NCI-H1930 (cell line): ENCODE measurements around the gene TDRD7.
"Not testable (repeated sequence)": the region's sequence is repeated elsewhere in the genome, so short reads cannot be mapped to it uniquely, and the experiment has no call there.

Experiments
- DNase-seq, 2 experiments: peaks; one replicate each; lab custom pipeline; 2025; lab: John Stamatoyannopoulos, UW

TDRD7 gene

GRCh38 chr9:97425336-97425972 lies 13.6 kb downstream of the TDRD7 start:
- no peak for DNase-seq

DNA sequence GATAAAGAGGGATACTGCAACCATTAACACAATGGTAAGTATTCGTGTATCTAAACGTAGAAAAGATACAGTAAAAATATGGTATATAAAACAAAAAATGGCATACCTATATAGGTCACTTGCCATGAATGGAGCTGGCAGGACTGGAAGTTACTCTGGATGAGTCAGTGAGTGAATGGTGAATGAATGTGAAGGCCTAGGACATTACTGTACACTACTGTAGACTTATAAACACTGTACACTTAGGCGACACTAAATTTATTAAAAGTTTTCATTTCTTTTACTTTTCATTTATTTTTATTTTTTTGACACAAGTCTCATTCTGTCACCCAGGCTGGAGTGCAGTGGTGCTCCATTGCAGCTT lies 14.1 kb downstream of the TDRD7 start:
- DNase-seq: no peak

- DNase-seq: no peak
These were observed 16.0 kb downstream of the TDRD7 start for GRCh38 chr9:97427885-97428284.

- no peak for DNase-seq
These were observed 18.6 kb downstream of the TDRD7 start for GRCh38 chr9:97430316-97431043.

GRCh38 chr9:97431044-97431441 lies 19.1 kb downstream of the TDRD7 start:
- no peak for DNase-seq

DNA sequence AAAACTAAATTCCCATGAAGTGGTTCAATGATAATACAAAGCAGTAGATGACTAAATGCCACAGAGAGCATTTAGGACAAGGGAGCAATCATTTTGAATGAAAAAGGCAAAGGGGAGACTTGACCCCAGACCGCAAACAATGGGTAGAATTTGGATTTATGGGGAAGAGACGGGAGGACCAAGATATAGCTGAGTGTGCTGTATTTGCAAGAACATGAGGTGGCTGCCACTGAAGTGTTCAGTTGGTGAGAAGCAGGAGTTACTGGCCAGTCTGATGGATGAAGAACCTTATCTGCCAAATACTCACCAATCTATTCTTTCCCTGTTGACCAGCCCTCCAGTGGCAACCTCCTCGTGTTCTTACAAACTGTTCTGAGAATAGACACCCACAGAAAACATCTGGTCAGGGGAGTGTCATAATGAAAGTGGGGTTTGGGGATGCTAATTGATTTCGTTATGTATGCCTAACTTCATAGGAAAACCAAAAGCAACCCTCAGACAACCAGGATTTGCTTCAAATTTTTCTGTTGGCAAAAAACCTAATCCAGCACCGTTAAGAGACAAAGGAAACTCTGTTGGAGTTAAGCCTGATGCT lies 19.8 kb downstream of the TDRD7 start:
- no peak for DNase-seq

GRCh38 chr9:97437051-97437600 lies 25.2 kb downstream of the TDRD7 start:
- DNase-seq: no peak

DNA sequence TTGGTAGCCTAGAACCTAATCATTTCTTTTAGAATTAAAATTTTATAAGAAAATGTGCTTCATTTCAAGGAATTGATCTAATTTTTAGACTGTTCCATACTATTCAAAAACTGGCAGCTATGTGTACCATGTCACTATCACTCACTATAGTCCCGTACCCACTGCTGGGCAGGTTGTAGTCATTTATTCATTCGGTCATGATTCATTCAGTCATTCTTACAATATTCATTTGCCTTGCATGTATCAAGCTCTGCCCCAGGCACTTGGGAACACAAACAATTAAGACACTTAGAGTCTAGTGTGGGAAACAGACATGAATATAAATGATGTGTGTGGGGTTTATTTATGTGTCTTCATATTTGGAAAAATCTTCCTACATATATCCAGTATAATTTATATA lies 26.4 kb downstream of the TDRD7 start:
- DNase-seq: no peak

DNA sequence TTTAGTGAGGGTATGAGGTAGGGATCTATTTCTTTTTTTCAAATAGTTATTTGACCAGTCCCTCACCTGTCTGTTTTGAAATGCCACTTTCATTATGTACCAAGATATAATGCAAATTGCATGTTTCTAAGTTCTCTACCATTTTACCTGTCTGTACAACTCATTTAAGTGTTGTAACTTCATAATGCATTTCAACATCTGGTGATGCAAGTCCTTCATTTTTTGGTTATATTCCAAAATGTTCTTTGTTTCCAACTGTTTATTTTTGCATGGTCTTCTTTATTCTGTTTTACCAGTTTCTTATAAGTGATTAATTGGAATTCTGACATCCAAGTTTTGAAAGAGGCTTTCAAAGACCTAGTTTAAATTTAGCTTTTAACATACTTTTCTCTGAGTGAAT lies 26.8 kb downstream of the TDRD7 start:
- no peak for DNase-seq

- DNase-seq: no peak
These were observed 28.3 kb downstream of the TDRD7 start for GRCh38 chr9:97440160-97440559.

- no peak for DNase-seq
These were observed 29.8 kb downstream of the TDRD7 start for GRCh38 chr9:97441729-97442128.

- no peak for DNase-seq
These were observed 33.3 kb downstream of the TDRD7 start for GRCh38 chr9:97445119-97445701.

GRCh38 chr9:97447001-97447400 lies 35.1 kb downstream of the TDRD7 start:
- DNase-seq: no peak

- not testable (repeated sequence) for DNase-seq
These were observed 41.7 kb downstream of the TDRD7 start for GRCh38 chr9:97453573-97453972.

DNA sequence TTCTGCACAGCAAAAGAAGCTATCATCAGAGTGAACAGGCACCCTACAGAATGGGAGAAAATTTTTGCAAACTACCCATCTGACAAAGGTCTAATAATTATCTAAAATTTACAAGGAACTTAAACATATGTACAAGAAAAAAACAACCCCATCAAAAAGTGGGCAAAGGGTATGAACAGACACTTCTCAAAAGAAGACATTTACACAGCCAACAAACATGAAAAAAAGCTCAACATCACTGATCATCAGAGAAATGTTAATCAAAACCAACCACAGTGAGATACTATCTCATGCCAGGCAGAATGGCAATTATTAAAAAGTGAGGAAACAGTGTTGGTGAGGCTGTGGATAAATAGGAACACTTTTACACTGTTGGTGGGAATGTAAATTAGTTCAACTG lies 44.9 kb downstream of the TDRD7 start:
- DNase-seq: not testable (repeated sequence)

- DNase-seq: no peak
These were observed 47.4 kb downstream of the TDRD7 start for GRCh38 chr9:97459326-97459725.

GRCh38 chr9:97462159-97462558 lies 50.3 kb downstream of the TDRD7 start:
- no peak for DNase-seq

DNA sequence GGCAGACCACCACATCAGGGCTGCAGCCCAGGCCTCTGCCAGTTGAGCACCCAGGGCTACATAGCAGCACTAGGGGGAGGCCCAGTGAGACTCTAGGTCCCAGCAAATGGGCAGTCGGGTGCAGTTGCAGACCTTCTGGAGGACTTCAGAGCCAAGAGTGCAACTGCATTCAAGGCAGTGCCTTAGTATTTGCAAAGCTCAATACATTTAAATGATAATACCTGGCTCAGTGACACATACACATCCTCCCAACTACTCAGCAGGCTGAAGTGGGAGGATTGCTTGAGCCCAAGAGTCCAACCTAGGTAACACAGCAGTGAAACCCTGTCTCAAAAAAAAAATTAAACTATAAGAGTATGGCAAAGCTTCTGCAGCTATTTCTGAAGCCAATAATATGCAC lies 51.0 kb downstream of the TDRD7 start:
- no peak for DNase-seq

DNA sequence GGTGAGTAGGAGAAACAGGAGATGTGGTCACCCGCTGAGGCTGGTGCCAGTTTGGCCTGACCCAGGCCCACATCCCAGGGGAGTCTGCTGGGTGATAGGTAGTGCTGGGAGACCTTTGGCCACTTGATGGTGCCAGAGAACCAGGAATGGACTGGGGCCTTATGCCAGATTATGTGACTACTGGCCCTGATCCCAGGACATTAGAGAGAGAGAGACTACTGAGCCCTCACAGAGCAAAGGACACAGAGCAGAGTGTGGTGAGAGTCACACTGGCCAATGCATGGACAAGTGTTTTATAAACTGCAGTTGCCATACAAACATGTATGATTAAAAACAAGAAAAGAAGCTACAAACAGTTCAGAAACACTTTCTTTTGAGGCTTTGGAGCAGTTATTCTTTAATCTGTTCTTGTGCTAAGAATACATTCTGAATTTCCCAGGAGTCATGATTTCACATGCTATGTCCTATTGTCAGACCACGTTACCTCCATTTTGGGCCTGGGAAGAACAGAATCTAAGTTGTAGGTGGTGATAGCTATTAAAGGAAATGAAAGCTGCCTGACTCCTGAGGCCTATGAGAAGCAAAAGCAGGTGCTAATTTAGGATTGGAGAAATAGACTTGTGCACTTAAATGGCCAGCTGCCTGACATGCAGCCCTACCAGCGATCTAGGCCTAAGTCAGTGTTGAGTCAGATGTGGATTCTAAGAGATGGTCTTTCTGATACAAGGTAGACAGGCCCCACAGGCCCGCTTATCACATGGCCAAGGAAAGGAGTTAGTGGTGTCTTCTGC lies 57.0 kb downstream of the TDRD7 start:
- peak; percentile 4 to 25 for DNase-seq

- no peak for DNase-seq
These were observed 58.2 kb downstream of the TDRD7 start for GRCh38 chr9:97470076-97470475.

DNA sequence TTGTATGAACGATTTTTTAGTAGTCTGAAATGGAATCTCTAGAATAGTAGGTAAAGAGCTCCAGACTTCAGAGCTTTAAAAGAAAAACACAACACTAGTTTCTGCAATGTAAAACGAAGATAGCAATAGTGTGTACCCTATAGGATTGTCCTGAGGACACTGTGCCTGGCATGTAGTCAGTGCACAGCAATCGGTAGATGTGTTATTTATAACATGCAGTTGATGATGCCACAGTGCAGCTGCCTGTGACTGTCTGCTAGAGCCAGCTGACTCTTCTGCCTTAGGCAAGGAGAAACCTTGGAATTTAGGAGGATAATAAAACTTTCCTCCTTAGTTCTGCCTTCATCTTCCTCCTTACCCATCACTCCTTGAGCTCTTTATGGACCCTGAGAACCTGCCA lies 61.8 kb downstream of the TDRD7 start:
- no peak for DNase-seq

DNA sequence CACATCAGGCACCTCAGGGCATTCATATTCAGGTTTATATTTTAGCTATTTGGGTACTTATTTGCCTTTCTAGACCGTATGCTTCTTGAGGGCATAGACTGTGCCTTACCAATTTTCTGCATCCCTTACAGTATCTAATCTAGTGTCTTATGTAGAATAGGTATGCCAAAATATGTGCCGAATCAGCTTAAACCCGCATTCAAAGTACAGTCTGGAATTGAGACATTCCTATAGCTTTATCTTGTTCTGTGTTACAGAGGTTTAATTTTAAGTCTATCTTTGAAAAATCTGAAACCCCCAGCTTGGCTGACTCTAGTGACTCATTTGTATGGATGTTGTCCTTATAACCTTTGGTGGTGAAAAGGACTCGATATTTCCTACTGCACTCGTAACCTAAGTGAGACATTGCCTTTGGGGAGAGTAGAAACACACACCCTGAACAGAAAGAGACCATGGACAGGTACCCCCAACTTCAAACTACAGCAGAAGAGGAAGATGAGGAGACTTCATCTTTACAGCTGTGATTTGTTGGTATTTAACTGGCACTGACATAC lies 62.6 kb downstream of the TDRD7 start:
- DNase-seq: no peak
